ENCODE measurements around the gene CCDC14.
A peak's percentile ranks its signal among the peaks of the same experiment; 100 is the strongest.
"Not testable (repeated sequence)": the region's sequence is repeated elsewhere in the genome, so short reads cannot be mapped to it uniquely, and the experiment has no call there.

The CCDC14 gene, protein sequence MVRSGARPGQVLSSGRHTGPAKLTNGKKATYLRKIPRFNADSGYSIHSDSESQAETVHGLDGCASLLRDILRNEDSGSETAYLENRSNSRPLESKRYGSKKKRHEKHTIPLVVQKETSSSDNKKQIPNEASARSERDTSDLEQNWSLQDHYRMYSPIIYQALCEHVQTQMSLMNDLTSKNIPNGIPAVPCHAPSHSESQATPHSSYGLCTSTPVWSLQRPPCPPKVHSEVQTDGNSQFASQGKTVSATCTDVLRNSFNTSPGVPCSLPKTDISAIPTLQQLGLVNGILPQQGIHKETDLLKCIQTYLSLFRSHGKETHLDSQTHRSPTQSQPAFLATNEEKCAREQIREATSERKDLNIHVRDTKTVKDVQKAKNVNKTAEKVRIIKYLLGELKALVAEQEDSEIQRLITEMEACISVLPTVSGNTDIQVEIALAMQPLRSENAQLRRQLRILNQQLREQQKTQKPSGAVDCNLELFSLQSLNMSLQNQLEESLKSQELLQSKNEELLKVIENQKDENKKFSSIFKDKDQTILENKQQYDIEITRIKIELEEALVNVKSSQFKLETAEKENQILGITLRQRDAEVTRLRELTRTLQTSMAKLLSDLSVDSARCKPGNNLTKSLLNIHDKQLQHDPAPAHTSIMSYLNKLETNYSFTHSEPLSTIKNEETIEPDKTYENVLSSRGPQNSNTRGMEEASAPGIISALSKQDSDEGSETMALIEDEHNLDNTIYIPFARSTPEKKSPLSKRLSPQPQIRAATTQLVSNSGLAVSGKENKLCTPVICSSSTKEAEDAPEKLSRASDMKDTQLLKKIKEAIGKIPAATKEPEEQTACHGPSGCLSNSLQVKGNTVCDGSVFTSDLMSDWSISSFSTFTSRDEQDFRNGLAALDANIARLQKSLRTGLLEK

GRCh38 chr3:123960781-123961507, at the start of gene CCDC14:
Gene CCDC14 (minus strand): TSS chr3:123961229. CDS start chr3:123961173, 56 bp downstream.
- Histone ChIP-seq H3K4me3 (ENCODE audit: low read depth in 1 of 2, low read length in 2 of 2) (peak within 1 kb of the TSS; percentile 90 to 97), H3K27ac (ENCODE audit: low read depth, low read length) (peak within 1 kb of the TSS; percentile 43), H3K4me1 (ENCODE audit: control insufficient read depth in 1 of 2, insufficient read depth in 2 of 2, low read length in 2 of 2) (peaks cover 0 to 9% of the 10 kb centered on the region in 2 donors), H3K9ac (ENCODE audit: low read depth in 1 of 2, low read length in 2 of 2) (peak within 1 kb of the TSS; percentile 86 to 96), H3K27me3 (ENCODE audit: control insufficient read depth in 1 of 2, insufficient read depth in 2 of 2, low read length in 2 of 2) (no peaks in the 10 kb centered on the region), H3K9me3 (ENCODE audit: control insufficient read depth in 1 of 2, low read length in 2 of 2) (no peaks in the 10 kb centered on the region), H3K36me3 (ENCODE audit: control insufficient read depth in 1 of 2, insufficient read depth in 2 of 2, low read length in 2 of 2) (peaks cover 0 to 4% of the 10 kb centered on the region in 2 donors)

- H3K9me3 ChIP-seq (ENCODE audit: control insufficient read depth in 1 of 2, low read length in 2 of 2); H3K36me3 ChIP-seq (ENCODE audit: control insufficient read depth in 1 of 2, insufficient read depth in 2 of 2, low read length in 2 of 2); H3K27ac ChIP-seq (ENCODE audit: low read depth, low read length); H3K4me1 ChIP-seq (ENCODE audit: control insufficient read depth in 1 of 2, insufficient read depth in 2 of 2, low read length in 2 of 2); H3K27me3 ChIP-seq (ENCODE audit: control insufficient read depth in 1 of 2, insufficient read depth in 2 of 2, low read length in 2 of 2); H3K4me3 ChIP-seq (ENCODE audit: low read depth in 1 of 2, low read length in 2 of 2); H3K9ac ChIP-seq (ENCODE audit: low read depth in 1 of 2, low read length in 2 of 2): not testable (repeated sequence)
These were observed 47.3 kb upstream of the CCDC14 start for GRCh38 chr3:124008321-124008720.

DNA sequence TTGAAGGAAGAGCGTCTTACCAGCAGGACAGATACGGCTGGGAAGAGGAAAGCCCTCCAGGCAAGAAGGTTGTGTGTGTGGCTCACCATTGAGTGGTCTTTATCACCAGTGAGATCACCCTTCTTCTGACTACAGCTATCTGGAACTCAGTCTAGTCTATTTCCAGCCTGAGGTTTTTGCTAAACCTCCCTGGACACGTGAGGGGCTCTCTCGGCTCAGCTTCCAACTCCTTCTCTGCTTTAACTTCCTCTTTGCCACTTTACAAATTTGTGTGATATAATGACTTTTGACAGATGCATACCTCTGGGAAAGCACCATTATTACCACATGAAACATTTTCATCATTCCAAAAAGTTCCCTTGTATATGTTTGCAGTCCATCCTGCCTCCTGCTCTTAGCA, 46.2 kb upstream of the CCDC14 start:
- H3K9me3 ChIP-seq (ENCODE audit: control insufficient read depth in 1 of 2, low read length in 2 of 2), result no peaks in the 10 kb centered on the region

DNA sequence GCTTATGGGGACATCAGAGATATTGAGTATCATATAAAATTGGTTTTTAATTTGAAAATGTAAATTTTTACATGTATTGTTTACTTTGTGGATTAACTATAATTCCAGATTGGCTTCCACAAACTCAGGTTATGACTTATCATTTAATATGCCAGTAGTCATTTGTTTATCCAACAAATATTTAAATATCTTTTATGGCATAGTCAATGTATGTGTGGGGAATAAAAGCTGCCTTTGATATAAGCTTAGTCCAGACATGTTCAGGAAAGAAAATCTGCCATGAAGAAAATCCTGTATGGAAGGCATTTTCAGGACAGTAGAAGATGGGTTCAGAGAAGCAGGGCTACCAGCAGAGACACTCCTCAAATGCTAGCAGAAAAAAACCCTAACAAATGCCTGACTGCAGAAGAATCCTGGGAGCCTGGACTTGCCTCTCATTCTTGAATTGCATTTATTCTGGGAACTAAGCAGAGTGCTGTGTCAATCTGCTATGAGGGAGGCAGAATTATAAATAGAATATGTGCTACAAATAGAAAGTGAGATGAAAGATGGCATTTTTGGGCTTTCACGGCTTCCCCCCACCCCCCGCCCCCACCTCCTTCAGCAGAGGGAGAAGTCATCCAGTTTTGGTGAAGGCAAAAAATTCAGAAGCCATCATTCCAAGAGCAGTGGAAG, 41.5 kb upstream of the CCDC14 start:
- not testable (repeated sequence) for H3K4me1 ChIP-seq (ENCODE audit: control insufficient read depth in 1 of 2, insufficient read depth in 2 of 2, low read length in 2 of 2); H3K27me3 ChIP-seq (ENCODE audit: control insufficient read depth in 1 of 2, insufficient read depth in 2 of 2, low read length in 2 of 2); H3K36me3 ChIP-seq (ENCODE audit: control insufficient read depth in 1 of 2, insufficient read depth in 2 of 2, low read length in 2 of 2); H3K4me3 ChIP-seq (ENCODE audit: low read depth in 1 of 2, low read length in 2 of 2); H3K9ac ChIP-seq (ENCODE audit: low read depth in 1 of 2, low read length in 2 of 2); H3K27ac ChIP-seq (ENCODE audit: low read depth, low read length); H3K9me3 ChIP-seq (ENCODE audit: control insufficient read depth in 1 of 2, low read length in 2 of 2)

More for the DNA sequence above, 46.2 kb upstream of the CCDC14 start:
- Histone ChIP-seq H3K27me3 (ENCODE audit: control insufficient read depth in 1 of 2, insufficient read depth in 2 of 2, low read length in 2 of 2) (peaks cover 0 to 4% of the 10 kb centered on the region in 2 donors), H3K9ac (ENCODE audit: low read depth in 1 of 2, low read length in 2 of 2) (no peak overlapping the region), H3K4me3 (ENCODE audit: low read depth in 1 of 2, low read length in 2 of 2) (no peak overlapping the region), H3K27ac (ENCODE audit: low read depth, low read length) (no peak overlapping the region), H3K4me1 (ENCODE audit: control insufficient read depth in 1 of 2, insufficient read depth in 2 of 2, low read length in 2 of 2) (no peaks in the 10 kb centered on the region), H3K36me3 (ENCODE audit: control insufficient read depth in 1 of 2, insufficient read depth in 2 of 2, low read length in 2 of 2) (no peaks in the 10 kb centered on the region)

DNA sequence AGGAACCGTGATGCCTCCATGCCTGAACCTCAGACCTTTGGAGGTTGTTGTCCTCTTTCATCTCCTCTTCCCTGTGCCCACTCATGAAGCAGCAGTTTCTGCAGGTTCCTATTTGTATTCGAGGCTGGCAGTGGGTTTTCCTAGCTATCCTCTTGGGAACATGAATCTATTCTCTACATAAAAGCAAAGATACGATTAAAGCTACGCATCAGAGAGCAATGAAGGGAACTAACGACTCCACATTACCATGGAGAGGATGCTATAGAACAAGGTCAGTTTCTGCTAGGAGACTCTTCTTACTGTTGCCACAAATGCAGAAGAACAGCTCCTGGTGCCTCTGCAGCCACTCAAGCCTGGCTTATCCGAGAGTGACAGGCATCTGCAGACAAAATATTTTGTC, 40.3 kb upstream of the CCDC14 start:
- not testable (repeated sequence) for H3K36me3 ChIP-seq (ENCODE audit: control insufficient read depth in 1 of 2, insufficient read depth in 2 of 2, low read length in 2 of 2); H3K27ac ChIP-seq (ENCODE audit: low read depth, low read length); H3K9ac ChIP-seq (ENCODE audit: low read depth in 1 of 2, low read length in 2 of 2); H3K4me3 ChIP-seq (ENCODE audit: low read depth in 1 of 2, low read length in 2 of 2); H3K4me1 ChIP-seq (ENCODE audit: control insufficient read depth in 1 of 2, insufficient read depth in 2 of 2, low read length in 2 of 2); H3K27me3 ChIP-seq (ENCODE audit: control insufficient read depth in 1 of 2, insufficient read depth in 2 of 2, low read length in 2 of 2); H3K9me3 ChIP-seq (ENCODE audit: control insufficient read depth in 1 of 2, low read length in 2 of 2)

DNA sequence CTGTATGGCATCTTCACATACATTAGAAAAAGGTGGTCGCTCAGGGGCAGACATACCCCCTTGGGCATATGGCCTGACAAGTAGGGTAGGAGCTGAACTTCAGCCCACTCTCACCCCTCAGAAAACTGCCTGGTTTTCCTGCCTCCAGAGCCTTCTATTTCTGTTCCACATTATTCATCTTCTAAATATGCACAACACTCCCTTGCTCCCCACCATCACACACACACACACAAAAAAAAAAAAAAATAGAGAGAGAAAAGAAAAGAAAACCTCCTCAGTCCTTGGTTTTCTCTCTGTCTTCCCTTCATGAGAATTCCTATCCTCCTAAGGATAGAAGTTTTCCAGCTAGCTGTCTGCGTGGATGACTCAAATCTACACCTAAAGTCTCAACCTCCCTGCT, 36.5 kb upstream of the CCDC14 start:
- peaks cover 3 to 7% of the 10 kb centered on the region in 2 donors for H3K9me3 ChIP-seq (ENCODE audit: control insufficient read depth in 1 of 2, low read length in 2 of 2)
- no peak overlapping the region for H3K27ac ChIP-seq (ENCODE audit: low read depth, low read length)
- no peak overlapping the region for H3K9ac ChIP-seq (ENCODE audit: low read depth in 1 of 2, low read length in 2 of 2)
- no peaks in the 10 kb centered on the region for H3K36me3 ChIP-seq (ENCODE audit: control insufficient read depth in 1 of 2, insufficient read depth in 2 of 2, low read length in 2 of 2)
- H3K4me1 ChIP-seq (ENCODE audit: control insufficient read depth in 1 of 2, insufficient read depth in 2 of 2, low read length in 2 of 2), result no peaks in the 10 kb centered on the region
- no peak overlapping the region for H3K4me3 ChIP-seq (ENCODE audit: low read depth in 1 of 2, low read length in 2 of 2)
- H3K27me3 ChIP-seq (ENCODE audit: control insufficient read depth in 1 of 2, insufficient read depth in 2 of 2, low read length in 2 of 2), result peaks cover 3% of the 10 kb centered on the region in 2 donors

DNA sequence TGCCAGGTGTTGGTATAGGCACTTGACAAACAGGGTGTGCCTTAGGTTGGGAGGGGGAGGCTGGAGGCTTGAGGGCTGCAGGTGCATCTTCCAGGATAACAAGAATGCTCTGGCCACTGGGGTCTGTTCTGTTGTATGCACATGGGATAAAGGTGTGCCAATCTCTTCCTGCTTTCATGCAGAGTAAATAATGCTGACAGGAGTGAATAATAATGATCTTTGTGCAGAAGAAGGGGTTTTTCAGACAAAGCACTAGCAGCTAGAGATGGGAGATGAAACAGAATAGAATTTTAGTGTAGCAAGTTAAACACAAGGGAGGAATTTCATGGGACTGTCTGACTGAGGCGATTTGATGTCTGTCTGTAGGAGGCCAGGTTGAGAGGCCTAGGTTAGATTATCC, 32.8 kb upstream of the CCDC14 start:
- no peak overlapping the region for H3K27ac ChIP-seq (ENCODE audit: low read depth, low read length)
- H3K9ac ChIP-seq (ENCODE audit: low read depth in 1 of 2, low read length in 2 of 2), result no peak overlapping the region
- H3K36me3 ChIP-seq (ENCODE audit: control insufficient read depth in 1 of 2, insufficient read depth in 2 of 2, low read length in 2 of 2), result no peaks in the 10 kb centered on the region
- no peaks in the 10 kb centered on the region for H3K4me1 ChIP-seq (ENCODE audit: control insufficient read depth in 1 of 2, insufficient read depth in 2 of 2, low read length in 2 of 2)
- peaks cover 3 to 7% of the 10 kb centered on the region in 2 donors for H3K9me3 ChIP-seq (ENCODE audit: control insufficient read depth in 1 of 2, low read length in 2 of 2)
- peaks cover 7 to 16% of the 10 kb centered on the region in 2 donors for H3K27me3 ChIP-seq (ENCODE audit: control insufficient read depth in 1 of 2, insufficient read depth in 2 of 2, low read length in 2 of 2)
- no peak overlapping the region for H3K4me3 ChIP-seq (ENCODE audit: low read depth in 1 of 2, low read length in 2 of 2)

DNA sequence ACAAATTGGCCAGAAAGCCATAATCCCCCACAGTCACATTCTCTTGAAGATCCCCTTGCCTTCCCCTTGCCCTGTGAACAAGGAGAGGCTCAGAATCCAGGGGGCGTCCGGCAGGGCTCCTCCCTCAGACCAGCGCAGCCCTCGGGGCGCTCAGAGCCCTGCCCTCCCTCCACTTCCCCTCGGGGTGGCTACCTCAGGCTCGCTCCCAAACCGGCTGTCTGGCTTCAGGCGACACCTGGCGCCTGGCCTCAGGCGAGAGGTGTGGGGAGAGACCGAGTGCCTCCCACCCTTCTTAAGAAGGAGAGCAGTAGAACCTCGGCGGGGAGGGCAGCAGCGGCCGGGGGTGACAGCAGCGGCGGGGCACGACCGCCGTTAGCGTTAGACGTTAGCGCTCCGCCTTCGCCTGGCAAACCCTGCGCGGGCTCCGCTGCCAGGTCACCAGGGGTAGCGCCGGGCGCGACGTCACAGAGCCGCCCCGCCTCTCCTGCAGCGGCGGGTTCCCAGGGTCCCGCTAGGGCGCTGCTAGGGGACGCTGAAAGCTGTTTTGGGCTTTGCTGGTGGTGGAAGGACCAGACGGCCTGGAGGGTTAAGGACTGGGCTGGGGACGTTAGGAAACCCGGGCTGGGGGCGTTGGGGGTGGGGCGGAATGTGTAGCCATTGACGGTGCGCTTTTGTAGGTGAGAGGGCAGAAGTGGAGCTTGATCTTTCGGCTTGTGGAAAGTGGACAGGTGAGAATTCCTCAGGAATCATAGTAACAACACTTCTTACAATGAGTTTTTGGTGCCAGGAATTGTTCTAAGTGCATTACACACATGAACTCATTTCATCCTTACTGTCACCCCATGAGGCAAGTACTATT, 30.9 kb upstream of the CCDC14 start, which contains the start of gene ROPN1:
ROPN1 (minus strand) TSS at position 395 of the 859 bp plus-strand sequence. CDS start 11,643 bp downstream, outside the sequence.
- H3K9me3 ChIP-seq (ENCODE audit: control insufficient read depth in 1 of 2, low read length in 2 of 2); H3K27ac ChIP-seq (ENCODE audit: low read depth, low read length); H3K4me3 ChIP-seq (ENCODE audit: low read depth in 1 of 2, low read length in 2 of 2); H3K36me3 ChIP-seq (ENCODE audit: control insufficient read depth in 1 of 2, insufficient read depth in 2 of 2, low read length in 2 of 2); H3K9ac ChIP-seq (ENCODE audit: low read depth in 1 of 2, low read length in 2 of 2); H3K4me1 ChIP-seq (ENCODE audit: control insufficient read depth in 1 of 2, insufficient read depth in 2 of 2, low read length in 2 of 2): not testable (repeated sequence)
- H3K27me3 ChIP-seq (ENCODE audit: control insufficient read depth in 1 of 2, insufficient read depth in 2 of 2, low read length in 2 of 2), result peaks cover 7 to 16% of the 10 kb centered on the region in 2 donors

DNA sequence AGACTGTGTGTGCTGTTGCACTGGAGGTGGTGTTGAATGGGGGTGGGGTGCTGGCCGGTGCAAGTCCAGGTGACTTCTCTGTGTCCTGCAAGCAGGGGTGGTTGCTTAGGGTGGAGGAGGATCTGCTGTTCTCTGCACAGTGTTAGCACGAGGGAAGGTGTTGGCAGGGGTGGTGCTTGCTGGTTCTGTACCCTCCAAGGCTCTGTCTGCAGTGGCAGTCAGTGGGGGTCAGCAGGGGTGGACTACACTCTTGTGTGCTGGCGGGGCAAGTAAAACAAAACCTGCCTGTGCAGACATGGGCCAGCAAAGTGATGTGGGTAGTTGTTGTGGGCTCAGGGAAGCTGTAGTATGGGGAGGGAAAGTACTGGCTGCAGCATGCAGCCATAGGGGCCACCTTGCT, 25.4 kb upstream of the CCDC14 start:
- H3K4me3 ChIP-seq (ENCODE audit: low read depth in 1 of 2, low read length in 2 of 2), result no peak overlapping the region
- H3K36me3 ChIP-seq (ENCODE audit: control insufficient read depth in 1 of 2, insufficient read depth in 2 of 2, low read length in 2 of 2), result no peaks in the 10 kb centered on the region
- H3K4me1 ChIP-seq (ENCODE audit: control insufficient read depth in 1 of 2, insufficient read depth in 2 of 2, low read length in 2 of 2), result no peaks in the 10 kb centered on the region
- no peaks in the 10 kb centered on the region for H3K9me3 ChIP-seq (ENCODE audit: control insufficient read depth in 1 of 2, low read length in 2 of 2)
- no peak overlapping the region for H3K27ac ChIP-seq (ENCODE audit: low read depth, low read length)
- peaks cover 14 to 24% of the 10 kb centered on the region in 2 donors for H3K27me3 ChIP-seq (ENCODE audit: control insufficient read depth in 1 of 2, insufficient read depth in 2 of 2, low read length in 2 of 2)
- no peak overlapping the region for H3K9ac ChIP-seq (ENCODE audit: low read depth in 1 of 2, low read length in 2 of 2)
